Cerebellar nuclear complex (tissue), 1 donor: ENCODE measurements around the gene OBSL1.

Experiments
- DNase-seq, 2 experiments: peaks; one replicate each; lab custom pipeline; 2025; lab: John Stamatoyannopoulos, UW

The OBSL1 gene

DNA sequence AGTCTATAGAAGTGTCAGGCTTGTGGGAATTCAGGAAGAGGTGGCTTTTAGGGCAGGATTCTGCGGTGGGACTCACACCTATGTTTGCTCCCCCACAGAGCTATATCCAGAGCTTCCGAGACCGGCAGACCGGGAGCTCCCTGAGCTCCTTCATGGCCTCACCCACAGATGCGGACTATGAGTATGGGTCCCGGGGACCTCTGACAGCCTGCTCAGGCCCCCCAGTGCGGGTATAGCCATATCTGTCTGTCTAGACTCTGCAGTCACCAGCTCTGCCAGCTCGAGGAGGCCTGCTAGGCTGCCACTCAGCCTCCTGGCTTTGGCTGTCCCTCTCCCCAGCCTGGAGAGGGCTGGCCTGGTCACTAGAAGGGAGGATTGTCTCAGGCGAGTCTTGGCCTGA is 21.7 kb downstream of the OBSL1 start:
- DNase-seq: no peak

GRCh38 chr2:219548990-219549389 is 22.3 kb downstream of the OBSL1 start:
- DNase-seq: no peak

DNA sequence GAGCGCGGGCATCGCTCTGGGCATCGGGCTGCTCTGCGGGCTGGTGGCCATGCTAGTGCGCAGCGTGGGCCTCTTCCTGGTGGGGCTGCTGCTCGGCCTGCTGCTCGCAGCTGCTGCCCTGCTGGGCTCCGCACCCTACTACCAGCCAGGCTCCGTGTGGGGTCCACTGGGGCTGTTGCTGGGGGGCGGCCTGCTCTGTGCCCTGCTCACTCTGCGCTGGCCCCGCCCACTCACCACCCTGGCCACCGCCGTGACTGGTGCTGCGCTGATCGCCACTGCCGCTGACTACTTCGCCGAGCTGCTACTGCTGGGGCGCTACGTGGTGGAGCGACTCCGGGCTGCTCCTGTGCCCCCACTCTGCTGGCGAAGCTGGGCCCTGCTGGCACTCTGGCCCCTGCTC is 23.7 kb downstream of the OBSL1 start:
- no peak for DNase-seq

GRCh38 chr2:219545943-219546352 is 25.4 kb downstream of the OBSL1 start:
- DNase-seq: no peak

GRCh38 chr2:219545295-219545942 is 25.9 kb downstream of the OBSL1 start:
- DNase-seq: no peak

- DNase-seq: no peak
These were observed 26.8 kb downstream of the OBSL1 start for GRCh38 chr2:219544567-219544966.

DNA sequence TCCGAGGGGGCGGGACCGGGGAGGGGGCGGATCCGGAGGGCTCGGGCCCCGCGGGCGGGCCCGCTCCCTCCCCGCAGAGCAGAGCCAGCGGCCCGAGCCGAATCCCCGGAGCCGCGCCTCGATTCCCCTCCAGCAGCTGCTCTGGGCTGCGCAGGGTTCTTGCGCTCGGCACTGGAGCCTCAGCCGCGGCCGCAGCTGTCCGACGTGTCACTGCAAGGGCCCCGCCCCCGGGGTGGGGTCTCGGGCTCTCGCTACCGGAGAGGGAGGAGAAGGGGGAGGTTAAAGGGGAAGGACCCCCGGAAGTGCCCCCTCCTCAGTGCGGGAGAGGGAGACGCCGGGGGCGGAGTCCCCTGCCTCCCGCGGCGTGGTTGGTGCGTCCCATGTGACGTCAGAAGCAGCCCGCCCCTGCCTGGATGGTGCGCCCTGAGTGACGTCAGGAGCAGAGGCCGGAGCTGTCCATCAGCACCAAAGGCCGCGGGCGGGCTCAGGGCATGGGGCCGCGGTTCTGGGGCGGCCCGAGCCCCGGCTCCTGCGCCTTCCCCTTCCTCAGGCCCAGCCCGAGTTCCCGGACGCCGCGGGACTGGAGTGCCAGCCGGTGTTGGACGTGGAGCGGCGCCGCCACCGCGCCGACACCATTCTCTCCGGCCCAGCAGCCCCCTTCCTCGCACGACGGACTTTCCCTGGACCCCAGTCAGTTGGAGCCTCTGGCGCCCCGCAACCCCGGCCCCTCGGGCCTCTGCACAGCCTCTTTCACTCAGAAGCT is 27.6 kb downstream of the OBSL1 start, which contains the start of the genes CHPF and TMEM198:
TSS of gene CHPF (minus strand) at position 214 of the 763 bp plus-strand sequence. CDS start 271 bp downstream, outside the sequence.
TSS of gene TMEM198 (plus strand) at position 433 of the 763 bp plus-strand sequence. CDS start 700 bp downstream, outside the sequence.
- peak; percentile 69 to 90 for DNase-seq

- no peak for DNase-seq
These were observed 28.3 kb downstream of the OBSL1 start for GRCh38 chr2:219542931-219543595.

DNA sequence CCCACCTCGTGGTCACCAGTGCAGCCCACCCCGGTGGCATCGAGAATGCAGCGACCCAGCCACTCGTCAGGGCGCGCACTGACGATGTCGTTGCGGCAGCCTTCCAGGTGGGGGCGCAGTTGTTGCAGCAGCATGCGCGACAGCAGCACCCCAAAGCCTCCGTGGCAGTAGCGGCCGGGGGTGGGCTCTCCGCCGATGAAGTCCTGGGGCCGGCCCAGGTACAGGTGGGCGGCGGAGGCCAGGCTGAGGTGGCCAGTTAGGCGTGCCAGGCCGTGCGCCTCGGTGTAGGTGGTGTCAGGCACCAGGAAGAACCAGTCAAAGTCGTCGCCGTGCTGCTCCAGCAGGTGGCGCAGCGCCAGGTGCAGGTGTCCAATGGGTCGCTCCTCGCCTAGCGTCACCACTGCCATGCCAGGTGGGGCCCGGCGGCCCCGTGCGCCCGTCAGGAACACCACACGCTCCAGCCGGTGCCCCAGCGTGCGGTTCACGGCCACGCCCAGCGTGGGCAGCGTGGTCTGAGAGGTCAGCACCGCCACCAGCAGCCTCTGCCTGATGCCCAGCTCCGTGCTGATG is 29.6 kb downstream of the OBSL1 start:
- peak in 1 of 2 experiments; percentile 50 for DNase-seq

GRCh38 chr2:219540784-219541504 is 30.4 kb downstream of the OBSL1 start:
- DNase-seq: no peak

GRCh38 chr2:219539926-219540678 is 31.2 kb downstream of the OBSL1 start:
- DNase-seq: no peak

DNA sequence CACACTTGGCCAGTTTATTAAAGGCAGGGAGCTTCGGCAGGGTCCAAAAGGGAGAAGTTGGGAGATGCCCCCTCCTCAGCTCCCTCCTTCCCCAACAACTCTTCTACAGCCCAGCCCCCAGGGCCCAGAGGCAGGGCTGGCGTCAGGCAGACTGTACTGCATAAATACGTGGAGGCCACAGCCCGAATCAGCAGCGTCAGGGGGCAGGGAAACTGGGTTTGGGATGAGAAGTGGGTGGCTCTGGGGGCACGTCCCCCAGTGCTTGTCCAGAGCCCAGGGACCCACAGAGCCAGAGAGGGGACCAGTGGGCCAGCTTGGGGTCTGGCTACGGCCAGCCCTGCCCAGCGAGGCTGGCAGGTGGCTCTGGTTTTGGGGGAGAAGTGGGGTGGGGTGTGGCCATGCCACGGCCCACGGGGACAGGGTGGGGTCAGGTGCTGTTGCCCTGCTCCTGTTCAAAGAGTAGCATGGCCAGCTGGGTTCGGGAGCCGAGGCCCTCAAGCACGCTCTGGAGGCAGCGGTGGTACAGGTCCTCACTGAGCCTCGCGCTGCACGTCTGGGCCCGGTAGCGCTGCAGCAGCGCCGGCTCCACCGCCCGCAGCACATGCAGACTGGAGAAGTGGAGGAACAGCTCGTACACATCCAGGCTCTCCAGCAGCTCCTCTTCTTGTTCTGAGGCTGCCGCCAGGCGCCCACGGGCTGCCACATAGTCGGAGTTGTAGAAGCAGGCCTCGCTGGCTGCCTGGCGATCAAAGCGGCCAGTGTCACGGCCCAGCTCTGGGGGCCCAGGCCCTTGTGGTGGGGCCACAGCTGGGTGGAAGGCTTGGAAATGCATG is 32.2 kb downstream of the OBSL1 start:
- DNase-seq: no peak

GRCh38 chr2:219538504-219538951 is 32.8 kb downstream of the OBSL1 start:
- no peak for DNase-seq

- no peak for DNase-seq
These were observed 33.5 kb downstream of the OBSL1 start for GRCh38 chr2:219537657-219538488.

- no peak for DNase-seq
These were observed 34.4 kb downstream of the OBSL1 start for GRCh38 chr2:219536967-219537366.

DNA sequence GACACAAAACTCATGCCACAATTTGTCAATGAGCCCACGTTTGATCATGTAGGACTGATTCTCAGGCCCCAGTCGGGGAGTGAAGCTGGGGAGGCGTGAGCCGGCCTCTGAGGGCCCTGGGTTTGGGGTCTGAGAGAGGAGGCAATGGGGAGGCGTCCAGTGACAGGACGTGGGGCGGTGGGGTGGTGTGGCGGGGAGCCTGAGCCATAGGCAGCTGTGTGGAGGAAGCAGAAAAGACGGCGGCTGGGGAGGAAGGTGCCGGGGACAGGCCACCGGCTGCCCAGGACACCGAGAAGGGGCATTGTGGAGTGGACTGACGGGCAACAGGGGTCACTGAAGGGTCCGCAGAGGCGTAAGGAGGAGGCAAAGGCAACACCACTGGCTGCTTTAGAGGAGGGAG is 34.9 kb downstream of the OBSL1 start:
- DNase-seq: no peak

DNA sequence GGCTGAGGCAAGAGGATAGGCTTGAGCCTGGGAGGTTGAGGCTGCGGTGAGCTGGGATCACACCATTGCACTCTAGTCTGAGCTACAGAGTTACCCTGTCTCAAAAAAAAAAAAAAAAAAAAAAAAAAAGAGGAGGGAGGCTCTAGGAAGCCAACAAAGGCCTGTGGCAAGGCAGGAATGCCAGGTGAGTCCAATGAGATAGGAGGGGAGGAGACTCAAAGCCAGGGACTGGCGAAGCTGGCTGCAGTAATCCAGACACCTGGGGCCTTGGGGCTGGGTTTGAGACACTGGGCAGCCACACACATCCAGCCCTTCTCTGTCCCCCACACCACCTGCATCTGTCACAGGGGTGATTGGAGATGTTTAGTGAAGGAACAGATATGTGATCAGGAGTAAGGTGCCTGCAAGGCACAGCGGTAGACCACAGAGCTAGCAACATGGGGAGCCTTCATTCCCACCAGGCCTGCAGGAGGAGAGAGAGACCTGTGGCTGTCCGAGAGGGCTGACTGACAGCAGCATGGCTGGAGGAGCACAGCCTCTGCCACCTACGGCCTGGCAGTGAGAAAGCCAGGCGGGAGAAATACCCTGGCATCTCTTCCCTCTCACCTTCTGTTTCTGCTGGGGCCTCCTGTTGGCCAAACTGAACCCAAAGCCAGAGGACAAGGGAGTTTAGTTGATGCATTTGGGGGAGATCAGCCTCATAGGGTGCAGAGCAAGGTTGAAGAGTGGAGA is 37.2 kb downstream of the OBSL1 start:
- DNase-seq: no peak

GRCh38 chr2:219532378-219532649 is 39.0 kb downstream of the OBSL1 start:
- no peak for DNase-seq
